A673 (cell line): ENCODE results near the gene PSTPIP2.

ENCODE experiments used
- EZH2 ChIP-seq: fragments of 200-600 bp; sonication (generic); IDR thresholded peaks from 2 replicates; pipeline ENCODE4 v1.6.1; 2017; ENCODE audit warnings: borderline replicate concordance, low read depth, mild to moderate bottlenecking, mixed read lengths, antibody characterized with exemption, low read length; ENCODE audit not compliant: poor library complexity, severe bottlenecking
- TF ChIP-seq, protein P1 (sequence below): fragments of 300-800, 200-600 bp; sonication (generic); conservative IDR thresholded peaks from 2 replicates; pipeline ENCODE4 v1.5.1; 2017; ENCODE audit warnings: low read depth, mild to moderate bottlenecking, antibody characterized with exemption, low read length, moderate library complexity, mixed read lengths

DNA sequence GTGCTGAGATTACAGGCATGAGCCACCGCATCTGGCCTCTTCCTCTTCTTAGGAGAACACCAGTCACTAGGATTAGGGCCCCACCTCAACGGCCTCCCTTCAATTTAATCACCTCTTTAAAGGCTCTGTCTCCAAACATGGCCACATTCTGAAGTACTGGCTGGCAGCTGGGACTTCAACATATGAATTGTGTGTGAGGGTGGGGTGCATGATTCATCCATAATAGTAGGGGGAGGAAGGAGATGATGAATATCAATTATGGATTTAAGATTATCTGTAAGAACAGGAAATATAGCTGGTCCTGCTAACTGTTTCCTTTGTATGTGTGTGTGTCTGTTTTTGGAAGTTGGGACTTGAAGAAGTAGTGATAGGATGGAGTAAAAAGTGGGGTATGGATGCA lies 90.2 kb downstream of the PSTPIP2 start:
- TF ChIP-seq, protein P1, sequence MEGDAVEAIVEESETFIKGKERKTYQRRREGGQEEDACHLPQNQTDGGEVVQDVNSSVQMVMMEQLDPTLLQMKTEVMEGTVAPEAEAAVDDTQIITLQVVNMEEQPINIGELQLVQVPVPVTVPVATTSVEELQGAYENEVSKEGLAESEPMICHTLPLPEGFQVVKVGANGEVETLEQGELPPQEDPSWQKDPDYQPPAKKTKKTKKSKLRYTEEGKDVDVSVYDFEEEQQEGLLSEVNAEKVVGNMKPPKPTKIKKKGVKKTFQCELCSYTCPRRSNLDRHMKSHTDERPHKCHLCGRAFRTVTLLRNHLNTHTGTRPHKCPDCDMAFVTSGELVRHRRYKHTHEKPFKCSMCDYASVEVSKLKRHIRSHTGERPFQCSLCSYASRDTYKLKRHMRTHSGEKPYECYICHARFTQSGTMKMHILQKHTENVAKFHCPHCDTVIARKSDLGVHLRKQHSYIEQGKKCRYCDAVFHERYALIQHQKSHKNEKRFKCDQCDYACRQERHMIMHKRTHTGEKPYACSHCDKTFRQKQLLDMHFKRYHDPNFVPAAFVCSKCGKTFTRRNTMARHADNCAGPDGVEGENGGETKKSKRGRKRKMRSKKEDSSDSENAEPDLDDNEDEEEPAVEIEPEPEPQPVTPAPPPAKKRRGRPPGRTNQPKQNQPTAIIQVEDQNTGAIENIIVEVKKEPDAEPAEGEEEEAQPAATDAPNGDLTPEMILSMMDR: no peak
- TF ChIP-seq EZH2: no peak
